Bronchial epithelial cell (primary cell): ENCODE results near the gene RNF166. TPM values are rescaled to one million over a fixed set of nuclear protein-coding genes. Genes with fewer than 3 reads are reported as not detected.

Source experiments
- DNase-seq: peaks from one replicate; pipeline ENCODE4 v3.0.0-alpha.2; 2010; ENCODE audit warnings: low read depth
- FAIRE-seq: peaks from 2 replicates; lab custom pipeline; 2011; peaks lifted over from hg19 to GRCh38; lab: Jason Lieb, UNC
- H3K27me3 ChIP-seq: 2 replicates; pipeline ENCODE4 v1.5.1; 2011; ENCODE audit warnings: low read length; ENCODE audit not compliant: control insufficient read depth, insufficient read depth
- H3K36me3 ChIP-seq: 2 replicates; pipeline ENCODE4 v1.5.1; 2011; ENCODE audit warnings: low read length; ENCODE audit not compliant: control insufficient read depth, insufficient read depth
- H3K4me3 ChIP-seq: 2 replicates; pipeline ENCODE4 v1.5.1; 2011; ENCODE audit warnings: mild to moderate bottlenecking, low read depth, low read length, control low read depth
- total RNA-seq: library from RNA; depleted of rRNA; stranded (reverse); fragments of >200 nt; gene quantifications from 2 replicates; pipeline ENCODE4 v1.2.1, GENCODE V29; 2014
- TF ChIP-seq, protein P1 (sequence below): IDR thresholded peaks from 2 replicates; pipeline ENCODE4 v1.5.1; 2011; ENCODE audit warnings: mild to moderate bottlenecking, moderate library complexity, low read length, control low read depth, inconsistent platforms; ENCODE audit not compliant: insufficient read depth, severe bottlenecking

The RNF166 gene
- total RNA-seq, 1 donor from 2014 or later: 9.7 TPM

DNA sequence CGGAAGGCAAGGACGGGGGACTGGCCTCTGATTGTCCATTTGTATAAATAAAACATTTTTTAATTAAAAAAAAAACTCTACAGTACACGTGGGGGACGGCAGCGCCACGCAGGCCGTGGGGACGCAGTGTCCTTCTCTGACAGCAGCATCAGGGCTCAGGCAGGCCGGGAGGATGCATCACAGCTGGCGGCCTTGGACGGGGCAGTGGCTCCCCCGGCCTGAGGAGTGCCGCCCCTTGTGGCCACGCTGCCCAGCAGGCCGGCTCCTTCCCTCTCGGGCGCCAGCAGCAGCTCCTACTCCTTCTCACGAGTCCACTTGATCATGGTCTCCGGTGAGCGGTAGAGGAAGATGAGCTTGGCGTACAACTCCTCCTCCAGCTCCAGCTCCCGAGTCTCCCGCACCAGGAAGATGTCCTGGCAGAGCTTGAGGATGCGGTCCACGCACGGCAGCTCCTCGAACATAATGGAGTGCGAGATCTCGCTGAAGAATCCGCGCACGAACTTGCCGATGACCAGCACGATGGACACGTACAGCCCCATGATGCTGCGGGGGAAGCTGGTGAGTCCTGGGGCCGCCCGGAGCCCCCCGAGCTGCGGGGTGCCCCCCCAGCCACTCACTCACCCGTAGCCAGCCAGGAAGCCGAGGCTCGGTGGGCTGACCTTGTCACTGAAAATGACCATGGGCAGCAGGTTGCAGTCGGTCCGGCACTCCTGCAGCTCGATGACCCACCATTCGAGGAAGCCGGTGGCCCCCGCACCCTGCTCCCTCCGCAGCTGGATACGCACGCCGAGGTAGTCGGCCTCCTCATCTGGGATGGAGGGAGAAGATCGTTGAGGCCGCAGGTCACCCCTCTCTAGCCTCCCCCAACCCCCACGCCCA is 9.3 kb upstream of the RNF166 start:
- FAIRE-seq (no peak), DNase-seq (no peak)
- Histone ChIP-seq H3K27me3 (no peaks in the 10 kb centered on the region), H3K36me3 (peaks cover 35% of the 10 kb centered on the region), H3K4me3 (no peak overlapping the region)
- TF ChIP-seq, protein P1, sequence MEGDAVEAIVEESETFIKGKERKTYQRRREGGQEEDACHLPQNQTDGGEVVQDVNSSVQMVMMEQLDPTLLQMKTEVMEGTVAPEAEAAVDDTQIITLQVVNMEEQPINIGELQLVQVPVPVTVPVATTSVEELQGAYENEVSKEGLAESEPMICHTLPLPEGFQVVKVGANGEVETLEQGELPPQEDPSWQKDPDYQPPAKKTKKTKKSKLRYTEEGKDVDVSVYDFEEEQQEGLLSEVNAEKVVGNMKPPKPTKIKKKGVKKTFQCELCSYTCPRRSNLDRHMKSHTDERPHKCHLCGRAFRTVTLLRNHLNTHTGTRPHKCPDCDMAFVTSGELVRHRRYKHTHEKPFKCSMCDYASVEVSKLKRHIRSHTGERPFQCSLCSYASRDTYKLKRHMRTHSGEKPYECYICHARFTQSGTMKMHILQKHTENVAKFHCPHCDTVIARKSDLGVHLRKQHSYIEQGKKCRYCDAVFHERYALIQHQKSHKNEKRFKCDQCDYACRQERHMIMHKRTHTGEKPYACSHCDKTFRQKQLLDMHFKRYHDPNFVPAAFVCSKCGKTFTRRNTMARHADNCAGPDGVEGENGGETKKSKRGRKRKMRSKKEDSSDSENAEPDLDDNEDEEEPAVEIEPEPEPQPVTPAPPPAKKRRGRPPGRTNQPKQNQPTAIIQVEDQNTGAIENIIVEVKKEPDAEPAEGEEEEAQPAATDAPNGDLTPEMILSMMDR: no peak

DNA sequence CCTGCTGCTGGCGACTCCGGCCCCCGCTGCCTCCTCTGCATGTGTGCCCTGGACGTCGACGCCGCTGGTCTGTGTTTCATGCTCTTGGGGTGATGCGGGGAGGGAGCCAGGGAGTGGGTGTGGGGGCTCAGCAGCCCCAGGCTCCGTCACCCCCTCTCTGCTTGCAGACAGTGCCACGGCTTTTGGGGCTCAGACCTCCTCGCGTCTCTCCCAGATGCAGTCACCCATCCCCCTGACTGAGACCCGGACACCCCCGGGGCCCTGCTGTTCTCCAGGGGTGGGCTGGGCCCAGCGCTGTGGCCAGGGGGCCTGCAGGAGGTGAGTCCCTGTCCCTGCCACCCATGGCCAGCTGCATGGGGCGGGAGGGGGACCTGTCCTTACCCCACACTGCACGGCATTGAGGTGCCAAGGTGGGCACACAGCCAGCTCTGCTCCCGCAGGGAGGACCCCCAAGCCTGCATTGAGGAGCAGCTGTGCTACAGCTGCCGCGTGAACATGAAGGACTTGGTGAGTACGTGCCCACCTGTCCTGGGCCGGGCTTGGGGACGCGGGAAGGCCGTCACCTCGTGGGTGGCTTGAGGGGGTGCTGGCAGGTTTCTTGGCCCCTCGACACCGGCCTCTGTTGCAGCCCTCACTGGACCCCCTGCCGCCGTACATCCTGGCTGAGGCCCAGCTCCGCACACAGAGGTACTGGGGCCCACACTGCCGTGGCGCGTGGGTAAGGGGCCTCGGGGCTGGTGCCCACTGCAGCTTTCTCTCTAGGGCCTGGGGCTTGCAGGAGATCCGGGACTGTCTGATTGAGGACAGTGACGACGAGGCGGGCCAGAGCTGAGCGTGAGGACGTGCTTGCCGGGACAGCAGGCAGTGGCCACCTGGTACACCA is 8.5 kb upstream of the RNF166 start:
- TF ChIP-seq, protein P1: no peak
- DNase-seq: no peak
- Histone ChIP-seq H3K27me3 (no peaks in the 10 kb centered on the region), H3K36me3 (peaks cover 33% of the 10 kb centered on the region), H3K4me3 (no peak overlapping the region)
- FAIRE-seq: no peak

DNA sequence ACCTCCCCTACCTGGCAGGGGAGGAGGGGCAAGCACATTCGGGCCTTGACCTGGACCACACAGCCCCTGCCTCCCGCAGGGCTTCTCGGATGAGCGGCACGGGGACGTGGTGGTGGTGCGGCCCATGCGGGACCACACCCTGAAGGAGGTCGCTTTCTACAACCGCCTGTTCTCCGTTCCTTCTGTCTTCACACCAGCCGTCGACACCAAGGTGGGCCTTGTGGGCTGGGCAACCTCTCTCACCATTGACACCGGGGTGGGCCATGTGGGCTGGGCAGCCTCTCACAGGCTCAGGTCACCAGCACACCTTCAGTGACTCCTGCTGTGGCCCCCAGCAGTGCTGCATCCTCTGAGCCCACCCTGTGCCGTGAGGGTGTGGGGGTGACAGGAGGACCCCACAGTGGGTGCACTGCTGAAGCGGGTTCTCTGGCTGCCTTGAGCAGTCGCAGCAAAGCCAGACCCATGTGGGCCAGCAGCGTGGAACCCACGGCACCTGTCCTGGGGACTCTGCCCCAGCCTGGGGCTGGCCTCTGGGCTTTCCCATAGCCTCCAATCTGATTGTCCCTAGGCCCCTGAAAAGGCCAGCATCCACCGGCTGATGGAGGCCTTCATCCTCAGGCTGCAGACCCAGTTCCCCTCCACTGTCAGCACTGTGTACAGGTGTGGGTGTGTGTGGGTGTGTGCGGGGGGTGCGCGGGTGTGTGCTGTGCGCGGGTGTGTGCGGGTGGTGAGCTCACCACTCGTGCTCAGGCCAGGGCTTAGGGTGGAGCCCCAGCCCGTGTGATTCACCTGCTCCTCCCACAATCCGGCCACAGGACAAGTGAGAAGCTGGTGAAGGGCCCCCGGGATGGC is 7.6 kb upstream of the RNF166 start:
- FAIRE-seq (no peak), DNase-seq (peak; percentile 28)
- Histone ChIP-seq H3K36me3 (peaks cover 25% of the 10 kb centered on the region), H3K27me3 (no peaks in the 10 kb centered on the region), H3K4me3 (no peak overlapping the region)
- TF ChIP-seq, protein P1: no peak

DNA sequence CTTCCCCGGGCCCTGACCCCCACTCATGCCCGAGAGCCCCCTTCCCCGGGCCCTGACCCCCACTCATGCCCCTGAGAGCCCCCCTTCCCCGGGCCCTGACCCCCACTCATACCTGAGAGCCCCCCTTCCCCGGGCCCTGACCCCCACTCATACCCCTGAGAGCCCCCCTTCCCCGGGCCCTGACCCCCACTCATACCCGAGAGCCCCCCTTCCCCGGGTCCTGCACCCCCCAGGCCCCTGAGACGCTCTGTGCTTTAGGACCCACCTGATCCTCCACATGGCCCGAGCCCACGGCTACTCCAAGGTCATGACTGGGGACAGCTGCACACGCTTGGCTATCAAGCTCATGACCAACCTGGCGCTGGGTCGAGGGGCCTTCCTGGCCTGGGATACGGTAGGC is 6.8 kb upstream of the RNF166 start:
- no peak for FAIRE-seq
- Histone ChIP-seq H3K4me3 (no peak overlapping the region), H3K36me3 (peaks cover 23% of the 10 kb centered on the region), H3K27me3 (no peaks in the 10 kb centered on the region)
- TF ChIP-seq, protein P1: no peak
- no peak for DNase-seq

DNA sequence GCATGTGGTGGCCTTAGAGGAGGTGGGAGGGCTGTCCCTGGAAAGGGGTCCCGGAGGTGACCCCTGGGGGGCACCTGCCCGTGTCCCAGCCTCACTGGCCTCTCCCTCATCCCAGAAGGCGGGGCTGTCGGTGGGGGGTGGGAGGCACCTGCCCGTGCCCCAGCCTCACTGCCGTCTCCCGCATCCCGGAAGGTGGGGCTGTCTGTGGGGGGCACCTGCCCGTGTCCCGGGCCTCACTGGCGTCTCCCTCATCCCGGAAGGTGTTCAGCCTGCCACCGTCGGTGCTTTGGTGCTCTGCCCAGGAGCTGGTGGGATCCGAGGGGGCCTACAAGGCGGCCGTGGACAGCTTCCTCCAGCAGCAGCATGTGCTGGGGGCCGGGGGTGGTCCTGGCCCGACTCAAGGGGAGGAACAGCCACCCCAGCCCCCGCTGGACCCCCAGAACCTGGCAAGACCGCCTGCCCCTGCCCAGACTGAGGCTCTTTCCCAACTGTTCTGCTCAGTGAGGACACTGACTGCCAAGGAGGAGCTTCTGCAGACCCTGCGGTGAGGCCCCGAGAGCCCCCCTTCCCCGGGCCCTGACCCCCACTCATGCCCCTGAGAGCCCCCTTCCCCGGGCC is 6.3 kb upstream of the RNF166 start:
- TF ChIP-seq, protein P1: no peak
- Histone ChIP-seq H3K27me3 (no peaks in the 10 kb centered on the region), H3K4me3 (no peak overlapping the region), H3K36me3 (peaks cover 20% of the 10 kb centered on the region)
- DNase-seq (no peak), FAIRE-seq (no peak)
